ENCODE data around the gene MLYCD. TPM values are rescaled to one million over a fixed set of nuclear protein-coding genes. Genes with fewer than 3 reads are reported as not detected.
"Not testable (repeated sequence)": the region's sequence is repeated elsewhere in the genome, so short reads cannot be mapped to it uniquely, and the experiment has no call there.

The MLYCD gene
- total RNA-seq, 1 donor from 2014 or later, result 3.1 TPM

GRCh38 chr16:83926726-83927397 is 27.9 kb downstream of the MLYCD start:
- no peak for DNase-seq

GRCh38 chr16:83928341-83929055 is 29.6 kb downstream of the MLYCD start:
- DNase-seq, result no peak

DNA sequence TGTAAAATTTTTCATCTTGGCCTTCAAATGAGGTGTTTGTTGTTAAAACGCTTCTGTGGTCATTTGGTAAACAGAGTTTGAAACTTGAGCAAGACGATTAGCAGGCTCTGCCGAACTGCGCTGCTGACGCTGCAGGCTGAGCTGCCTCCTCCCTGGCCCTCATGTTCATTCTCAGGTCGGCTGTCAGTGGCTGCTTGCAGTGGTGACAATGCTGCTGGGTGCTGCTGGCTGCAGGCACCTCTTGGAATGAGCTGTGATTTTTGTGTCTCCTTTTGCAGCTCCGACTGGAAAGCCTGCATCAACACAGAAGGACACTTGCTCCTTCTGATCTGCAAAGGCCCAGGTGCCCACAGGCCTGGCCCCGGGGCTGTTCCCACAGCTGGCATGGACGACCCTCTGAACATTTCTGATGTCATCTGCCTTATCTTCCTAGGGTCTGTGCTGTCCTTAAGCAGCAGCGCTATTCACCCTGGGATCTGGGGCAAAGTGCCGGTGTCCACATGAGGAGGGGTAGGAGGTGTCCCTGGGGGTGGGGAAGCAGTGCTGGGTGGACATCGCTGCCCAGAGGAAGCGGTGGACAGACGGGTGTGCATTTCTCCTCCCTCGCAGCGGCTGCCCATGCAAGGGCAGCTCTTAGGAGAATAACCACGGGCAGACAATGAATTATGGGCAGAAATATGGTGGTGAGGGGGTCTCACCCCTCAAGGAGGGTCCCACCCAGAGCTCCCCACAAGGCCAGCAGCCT is 31.1 kb downstream of the MLYCD start:
- DNase-seq, result no peak

- DNase-seq, result no peak
These were observed 32.0 kb downstream of the MLYCD start for GRCh38 chr16:83930730-83931500.

- no peak for DNase-seq
These were observed 32.6 kb downstream of the MLYCD start for GRCh38 chr16:83931556-83931955.

DNA sequence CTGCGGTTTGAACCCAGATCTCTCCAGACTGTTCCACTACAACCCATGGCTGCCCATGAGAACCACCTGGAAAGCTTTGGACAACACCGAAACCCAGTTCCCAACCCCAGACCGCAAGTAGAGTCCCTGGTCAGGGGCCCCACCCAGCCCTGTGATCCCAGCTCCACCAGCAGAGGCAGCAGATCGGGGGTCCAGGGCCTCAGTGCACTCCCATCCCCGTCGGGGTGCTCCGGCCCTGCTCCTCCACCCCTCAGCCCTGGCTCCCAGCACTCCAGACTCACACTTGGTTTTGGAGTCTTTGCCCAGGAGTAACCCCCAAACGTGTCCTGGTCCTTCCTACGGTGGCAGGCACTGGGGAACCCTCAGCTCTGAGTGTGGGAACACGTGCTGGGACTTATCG is 33.4 kb downstream of the MLYCD start:
- no peak for DNase-seq

DNA sequence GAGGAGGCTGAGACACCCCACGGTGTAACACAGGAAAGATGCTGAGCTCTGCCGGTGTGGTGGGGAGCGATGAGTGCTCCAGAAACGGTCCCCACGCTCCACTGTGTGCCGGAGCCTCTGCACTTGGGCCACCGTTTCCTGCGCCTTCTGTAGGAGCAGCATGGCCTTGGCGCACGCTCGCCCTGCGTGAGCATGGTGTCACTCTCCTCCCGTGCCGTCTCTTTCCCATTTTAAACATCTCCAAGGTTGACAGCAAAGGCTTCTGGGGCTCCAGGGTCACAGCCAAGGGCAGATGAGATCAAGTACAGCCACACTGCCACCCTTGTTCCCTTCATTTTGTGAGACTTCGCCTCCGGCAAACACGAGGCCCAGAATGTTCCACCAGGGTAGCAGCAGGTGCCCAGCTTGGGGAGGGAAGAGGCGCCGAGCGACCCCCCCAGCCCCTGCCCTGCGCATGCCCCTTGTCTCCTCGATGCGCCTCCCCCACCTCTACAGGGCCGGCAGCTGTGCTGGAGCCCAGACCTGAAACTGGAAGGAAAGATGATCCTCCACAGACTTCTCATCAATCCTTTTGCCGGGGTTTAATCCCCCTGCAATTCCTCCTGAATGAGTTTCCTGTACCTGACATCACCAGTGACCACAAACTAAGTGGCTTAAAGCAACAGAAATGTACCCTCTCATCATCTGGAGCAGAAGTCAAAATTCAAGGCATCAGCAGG is 34.2 kb downstream of the MLYCD start:
- DNase-seq, result no peak

GRCh38 chr16:83933885-83934683 is 35.2 kb downstream of the MLYCD start:
- DNase-seq, result no peak

DNA sequence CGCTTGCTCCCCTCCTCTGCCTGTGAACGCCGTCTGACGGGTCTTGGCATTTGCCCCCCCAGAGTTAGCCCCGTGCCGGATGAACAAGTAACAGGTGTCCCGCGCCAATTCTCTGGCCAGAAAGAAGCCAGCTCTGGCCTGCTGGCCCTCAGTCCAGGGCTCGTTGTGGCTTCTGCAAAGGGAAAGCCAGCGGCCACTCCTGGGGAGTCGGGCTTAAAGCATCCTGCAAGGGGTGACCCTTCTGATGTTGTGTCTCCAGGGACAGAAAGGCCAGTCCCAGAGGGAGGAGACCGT is 35.7 kb downstream of the MLYCD start:
- DNase-seq, result no peak

GRCh38 chr16:83935005-83935857 is 36.3 kb downstream of the MLYCD start:
- DNase-seq, result no peak

DNA sequence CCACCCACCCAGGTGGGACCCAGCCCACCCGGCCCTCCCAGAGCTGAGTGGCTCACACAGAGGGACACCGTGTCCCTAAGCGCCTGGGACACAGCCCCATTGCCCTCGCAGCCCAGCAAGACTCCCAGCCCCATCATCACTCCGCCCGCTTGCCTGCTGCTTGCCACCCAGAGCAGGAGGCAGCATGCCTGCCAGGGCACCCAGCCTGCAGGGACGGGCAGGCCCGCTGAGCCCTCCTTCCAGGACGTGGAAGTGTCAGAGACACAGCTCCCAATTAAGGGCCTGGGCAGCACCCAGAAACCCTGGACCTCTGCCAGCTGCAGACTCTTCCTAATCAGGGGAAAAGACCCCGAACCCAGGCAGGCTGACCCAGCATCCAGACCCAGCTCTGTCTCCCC is 36.9 kb downstream of the MLYCD start:
- DNase-seq, result no peak

DNA sequence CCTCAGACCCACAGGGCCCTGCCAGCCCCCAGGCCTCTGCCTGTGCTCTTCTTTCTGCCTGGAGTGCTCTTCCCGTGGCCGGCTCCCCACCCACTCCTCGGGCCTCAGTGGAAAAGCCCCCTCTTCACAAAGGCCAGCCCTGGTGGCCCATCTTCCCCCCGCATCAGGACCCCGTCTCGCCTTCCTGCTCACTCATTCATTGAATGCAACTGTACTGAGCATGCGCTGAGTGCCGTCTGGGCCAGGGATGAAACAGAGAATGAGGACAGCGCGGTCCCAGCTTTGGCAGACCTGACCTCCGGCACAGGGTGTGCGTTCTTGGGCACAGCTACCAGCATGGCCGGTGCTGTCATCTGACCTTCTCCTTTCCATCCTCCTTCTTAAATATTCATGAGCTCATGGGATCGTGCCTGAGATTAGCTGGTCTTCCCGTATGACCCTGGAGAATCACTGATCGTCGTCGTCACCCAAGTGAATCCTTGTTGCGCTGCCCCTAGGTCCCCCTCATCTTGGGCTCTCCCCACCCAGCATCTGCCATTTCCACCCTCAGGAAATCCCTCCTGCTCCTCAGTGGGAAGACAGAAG is 37.8 kb downstream of the MLYCD start:
- DNase-seq, result no peak

DNA sequence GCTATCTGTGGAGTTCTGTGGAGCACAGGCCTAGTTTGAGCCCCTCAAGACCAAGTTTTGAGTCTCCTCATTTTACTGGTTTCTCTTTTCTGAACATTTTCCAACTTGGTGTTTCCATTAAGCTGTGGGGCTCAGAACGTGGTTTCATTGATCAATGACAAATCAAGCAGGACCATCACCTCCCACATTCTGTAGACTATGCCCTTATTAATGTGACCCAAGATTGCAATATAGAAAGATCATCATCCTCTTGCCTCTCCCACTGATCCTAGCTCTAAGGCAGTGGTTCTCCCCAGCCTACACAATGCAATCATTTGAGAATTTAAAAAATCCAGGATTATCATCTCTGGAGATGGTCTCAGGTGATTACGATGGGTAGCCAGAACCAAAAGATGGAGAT is 38.4 kb downstream of the MLYCD start:
- no peak for DNase-seq

DNA sequence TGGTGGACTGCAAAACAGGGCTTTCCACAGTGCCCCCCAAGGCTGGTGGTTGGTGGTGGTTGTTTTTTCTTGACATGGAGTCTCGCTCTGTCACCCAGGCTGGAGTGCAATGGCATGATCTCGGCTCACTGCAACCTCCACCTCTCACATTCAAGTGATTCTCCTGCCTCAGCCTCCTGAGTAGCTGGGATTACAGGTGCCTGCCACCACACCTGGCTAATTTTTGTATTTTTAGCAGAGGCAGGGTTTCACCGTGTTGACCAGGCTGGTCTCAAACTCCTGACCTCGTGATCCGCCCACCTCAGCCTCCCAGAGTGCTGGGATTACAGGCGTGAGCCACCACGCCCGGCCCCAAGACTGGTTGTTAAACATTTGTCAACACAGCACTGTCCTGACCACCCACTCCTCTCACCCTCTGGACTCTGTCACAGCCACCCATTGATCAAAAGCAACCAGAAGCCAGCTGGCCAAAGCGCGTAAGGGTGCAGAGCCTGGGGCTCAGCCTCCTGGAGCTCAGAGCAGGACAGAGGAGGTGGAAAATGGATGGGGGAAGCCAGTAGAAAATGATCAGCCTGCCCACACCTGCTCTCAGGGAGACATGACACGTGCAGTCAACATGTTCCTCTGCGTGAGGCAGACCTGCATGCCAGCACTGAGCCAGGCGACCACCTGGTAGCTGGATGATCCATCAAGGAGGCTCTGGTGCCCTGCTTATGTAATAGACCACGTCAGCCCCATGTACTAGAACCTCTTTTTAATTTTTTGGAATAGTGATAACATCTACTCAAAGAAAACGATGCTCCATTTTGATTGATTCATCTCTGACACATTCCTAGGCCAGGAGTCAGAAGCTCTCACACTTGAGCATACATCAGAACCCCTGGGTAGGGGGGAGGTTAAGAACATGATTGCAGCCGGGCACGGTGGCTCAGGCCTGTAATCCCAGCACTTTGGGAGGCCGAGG is 39.3 kb downstream of the MLYCD start:
- no peak for DNase-seq

GRCh38 chr16:83939266-83939855 is 40.4 kb downstream of the MLYCD start:
- DNase-seq, result no peak

DNA sequence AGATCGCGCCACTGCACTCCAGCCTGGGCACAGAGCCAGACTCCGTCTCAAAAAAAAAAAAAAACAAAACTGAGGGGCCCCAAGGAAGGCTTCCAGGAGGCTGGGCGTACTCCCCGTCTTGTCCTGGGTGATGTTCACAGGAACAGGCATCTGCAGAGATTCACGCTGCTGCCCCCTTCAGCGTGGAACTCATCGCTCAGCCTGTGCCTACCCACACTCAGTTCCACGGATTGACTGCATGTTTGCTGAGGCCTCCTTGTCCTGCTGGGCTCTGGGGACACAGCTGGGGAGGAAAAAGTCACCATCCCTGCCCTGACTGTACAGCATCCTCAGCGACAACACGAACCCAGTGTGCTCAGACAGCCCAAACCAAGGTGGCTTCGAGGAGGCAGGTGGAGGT is 41.2 kb downstream of the MLYCD start:
- DNase-seq, result no peak

DNA sequence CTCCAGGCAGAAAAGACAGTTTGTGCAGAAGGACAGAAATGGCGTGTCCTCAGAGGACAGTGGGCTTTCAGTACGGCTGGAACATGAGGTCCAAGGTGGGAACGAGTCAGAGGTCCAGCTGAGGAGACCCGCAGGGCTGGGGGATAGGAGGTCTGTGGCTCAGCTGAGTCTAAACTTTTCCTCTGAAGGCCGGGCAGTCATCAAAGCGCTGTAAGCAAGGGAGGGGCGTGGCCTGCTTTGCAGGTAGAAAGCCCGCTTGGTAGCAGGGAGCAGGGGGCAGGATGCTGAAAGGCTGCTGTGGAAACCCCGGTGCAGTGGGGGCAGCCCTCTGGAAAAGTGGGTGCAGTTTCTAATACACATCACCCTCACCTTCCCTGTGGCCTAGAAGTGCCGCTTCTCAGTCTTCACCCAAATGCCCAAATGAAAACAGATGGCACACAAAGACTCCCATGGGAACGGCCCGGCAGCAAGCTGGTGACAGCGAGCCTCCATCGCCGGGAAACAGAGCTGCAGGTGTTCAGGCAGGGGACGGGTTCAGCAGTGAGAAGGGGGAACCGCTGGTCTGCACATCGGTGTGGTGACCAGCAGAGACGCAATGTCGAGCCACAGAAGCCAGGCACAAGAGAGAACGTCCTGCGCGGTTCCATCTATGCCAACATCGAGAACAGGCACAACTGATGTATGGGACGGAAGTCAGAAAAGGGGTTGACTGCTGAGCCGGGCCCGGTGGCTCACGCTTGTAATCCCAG is 41.9 kb downstream of the MLYCD start:
- no peak for DNase-seq

GRCh38 chr16:83941546-83941945 is 42.6 kb downstream of the MLYCD start:
- DNase-seq, result not testable (repeated sequence)

All from skin of body (tissue), 2 donors.